NK-92 (cell line): ENCODE results near the gene CABP7.

Source experiments
- DNase-seq: peaks from one replicate; lab custom pipeline; 2025; ENCODE audit not compliant: unreplicated experiment; lab: John Stamatoyannopoulos, UW

Gene CABP7

DNA sequence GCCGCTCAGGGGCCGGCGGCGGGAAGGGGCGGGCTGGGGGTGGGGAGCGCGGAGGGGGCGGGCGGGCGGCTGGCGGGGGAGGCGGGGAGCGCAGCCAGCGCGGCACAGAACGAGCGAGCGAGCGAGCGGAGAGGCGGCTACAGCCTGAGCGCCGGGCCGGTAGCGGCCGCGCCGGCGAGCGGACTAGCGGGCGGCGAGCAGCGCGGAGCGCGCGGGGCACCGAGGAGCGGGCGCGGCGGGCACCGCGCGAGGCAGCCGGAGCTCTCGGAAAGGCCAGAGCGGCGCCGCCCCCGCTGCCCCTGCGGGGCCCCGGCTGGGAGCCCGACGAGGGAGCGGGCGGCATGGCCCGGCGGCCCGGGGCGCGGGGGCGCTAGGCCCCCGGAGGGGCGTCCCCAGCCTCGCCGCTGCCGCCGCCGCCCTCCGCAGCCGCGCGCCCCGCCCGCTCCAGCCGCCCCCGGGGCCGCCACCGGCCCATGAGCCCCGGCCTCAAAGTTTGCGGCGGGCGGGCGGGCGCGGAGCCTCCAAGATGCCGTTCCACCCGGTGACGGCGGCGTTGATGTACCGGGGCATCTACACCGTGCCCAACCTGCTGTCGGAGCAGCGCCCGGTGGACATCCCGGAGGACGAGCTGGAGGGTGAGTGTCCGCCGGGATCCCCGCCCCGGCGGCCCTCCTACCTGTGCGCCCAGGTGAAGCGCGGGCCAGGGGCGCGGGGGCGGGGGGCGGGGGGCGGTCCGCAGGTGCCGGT is at the start of gene CABP7:
Gene CABP7, plus strand, starts transcription at position 105 of the 747 bp plus-strand sequence. Its CDS starts 422 bp downstream, at position 527.
- no peak for DNase-seq

DNA sequence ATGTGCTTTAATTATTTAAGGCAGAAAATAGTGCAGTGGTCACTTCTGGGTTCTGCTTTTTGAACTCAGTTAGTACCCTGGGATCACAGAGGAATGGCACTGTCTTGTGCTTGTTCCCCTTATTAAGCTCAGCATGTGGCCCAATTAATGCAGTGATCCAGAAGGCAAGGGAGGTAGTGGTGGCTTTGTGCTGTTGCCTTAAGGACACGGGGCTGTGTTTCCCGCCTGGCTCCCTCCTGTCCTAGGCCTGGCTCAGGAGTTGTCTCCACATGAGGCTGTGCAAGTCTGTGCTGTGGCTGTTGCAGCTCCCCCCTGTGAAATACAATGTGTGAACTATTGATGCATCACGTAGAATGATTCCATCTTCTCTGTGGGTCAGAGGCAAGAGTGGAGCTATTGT is 49.2 kb upstream of the CABP7 start:
- no peak for DNase-seq

DNA sequence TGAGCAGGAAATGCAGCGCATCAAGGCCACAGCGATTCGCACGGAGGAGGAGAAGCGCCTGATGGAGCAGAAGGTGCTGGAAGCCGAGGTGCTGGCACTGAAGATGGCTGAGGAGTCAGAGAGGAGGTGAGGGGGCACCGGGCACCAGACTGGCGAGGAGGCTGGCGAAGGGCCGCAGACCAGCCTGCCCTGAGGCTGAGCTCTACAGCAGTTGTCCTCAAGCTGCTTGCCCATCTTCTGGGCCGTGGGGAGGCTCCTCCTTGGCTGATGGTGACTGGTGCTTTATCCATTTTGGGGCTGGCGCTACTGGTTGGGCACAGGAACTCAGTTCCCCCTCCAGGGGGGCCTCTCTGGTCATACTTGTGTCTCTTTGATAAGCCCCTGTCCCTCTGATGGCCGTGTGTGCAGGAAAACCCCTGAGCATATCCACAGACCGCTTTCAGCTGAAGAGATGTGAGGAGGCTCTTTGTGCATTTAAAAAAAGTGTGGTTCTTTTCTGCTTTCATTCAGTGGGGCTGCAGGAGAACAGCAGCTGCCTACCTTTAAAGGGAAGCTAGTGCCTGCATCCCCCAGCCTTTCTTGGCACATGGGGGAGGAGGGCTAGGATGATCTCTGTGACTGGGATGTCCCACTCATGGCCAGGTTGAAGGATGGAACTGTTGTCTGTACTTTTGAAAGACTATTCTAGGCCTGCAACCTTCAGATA is 46.3 kb upstream of the CABP7 start:
- DNase-seq, result no peak

GRCh38 chr22:29674121-29674520 is 45.7 kb upstream of the CABP7 start:
- DNase-seq, result no peak

- DNase-seq, result no peak
These were observed 40.5 kb upstream of the CABP7 start for GRCh38 chr22:29679316-29679715.

DNA sequence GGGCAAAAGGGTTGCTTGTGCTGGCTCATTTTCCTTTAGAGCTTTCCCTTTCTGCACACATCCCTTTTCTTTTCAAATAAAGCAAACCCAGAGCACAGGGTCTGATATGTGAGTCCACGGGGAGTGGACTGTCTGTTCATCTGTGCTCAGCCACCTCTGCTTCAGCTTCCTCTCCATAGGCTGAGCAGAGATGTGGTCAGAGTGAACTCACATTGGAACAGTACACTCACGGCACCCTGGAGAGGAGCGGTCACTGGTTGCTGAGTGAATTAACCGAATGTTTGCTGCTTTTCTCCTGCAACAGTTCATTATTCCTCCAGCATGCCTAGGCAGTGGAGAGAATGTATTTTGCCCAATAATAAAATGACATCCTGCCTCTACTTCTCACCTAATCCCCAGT is 36.3 kb upstream of the CABP7 start:
- DNase-seq, result no peak

- no peak for DNase-seq
These were observed 35.6 kb upstream of the CABP7 start for GRCh38 chr22:29684244-29684643.

- DNase-seq, result no peak
These were observed 30.5 kb upstream of the CABP7 start for GRCh38 chr22:29689206-29689879.

DNA sequence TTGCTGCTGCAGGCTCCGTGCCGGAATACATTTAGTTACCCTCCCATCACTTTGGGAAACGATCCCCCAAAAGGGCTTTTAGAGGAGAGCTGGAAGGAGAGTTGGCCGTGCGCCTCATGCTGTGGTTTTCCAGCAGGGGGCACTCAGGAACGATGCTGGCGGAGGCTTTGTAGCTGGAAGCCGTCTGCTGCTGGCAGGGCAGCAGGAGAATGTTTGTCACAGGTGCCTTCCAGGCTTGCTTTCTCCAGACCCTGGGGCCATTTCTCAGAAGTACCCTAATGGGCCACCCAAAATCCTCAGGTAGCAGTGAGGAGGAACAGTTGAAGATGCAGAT is 30.0 kb upstream of the CABP7 start:
- no peak for DNase-seq

DNA sequence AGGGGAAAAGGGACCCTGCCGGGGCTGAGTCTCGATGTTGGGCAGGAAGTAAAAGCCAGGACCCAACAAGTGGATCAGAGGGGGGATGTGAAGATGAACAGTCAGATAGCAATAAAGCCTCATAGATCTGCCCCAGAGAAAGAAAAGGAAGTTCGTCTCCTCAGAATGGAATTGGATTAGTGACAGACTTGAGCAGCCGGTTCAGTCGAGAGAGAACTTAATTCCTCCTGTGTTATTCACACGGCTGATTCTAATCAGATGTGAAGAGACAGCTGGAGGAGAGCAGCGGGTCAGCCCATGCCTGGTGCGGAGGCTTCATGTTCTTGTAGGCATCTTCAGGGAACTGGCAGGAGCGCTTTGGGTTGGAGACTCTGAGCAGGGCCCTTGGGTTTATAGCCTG is 29.3 kb upstream of the CABP7 start:
- DNase-seq, result no peak

- no peak for DNase-seq
These were observed 28.0 kb upstream of the CABP7 start for GRCh38 chr22:29691636-29692326.

GRCh38 chr22:29692327-29692640 is 27.5 kb upstream of the CABP7 start:
- no peak for DNase-seq

- DNase-seq, result no peak
These were observed 26.6 kb upstream of the CABP7 start for GRCh38 chr22:29693161-29693560.

GRCh38 chr22:29693671-29694070 is 26.1 kb upstream of the CABP7 start:
- no peak for DNase-seq

DNA sequence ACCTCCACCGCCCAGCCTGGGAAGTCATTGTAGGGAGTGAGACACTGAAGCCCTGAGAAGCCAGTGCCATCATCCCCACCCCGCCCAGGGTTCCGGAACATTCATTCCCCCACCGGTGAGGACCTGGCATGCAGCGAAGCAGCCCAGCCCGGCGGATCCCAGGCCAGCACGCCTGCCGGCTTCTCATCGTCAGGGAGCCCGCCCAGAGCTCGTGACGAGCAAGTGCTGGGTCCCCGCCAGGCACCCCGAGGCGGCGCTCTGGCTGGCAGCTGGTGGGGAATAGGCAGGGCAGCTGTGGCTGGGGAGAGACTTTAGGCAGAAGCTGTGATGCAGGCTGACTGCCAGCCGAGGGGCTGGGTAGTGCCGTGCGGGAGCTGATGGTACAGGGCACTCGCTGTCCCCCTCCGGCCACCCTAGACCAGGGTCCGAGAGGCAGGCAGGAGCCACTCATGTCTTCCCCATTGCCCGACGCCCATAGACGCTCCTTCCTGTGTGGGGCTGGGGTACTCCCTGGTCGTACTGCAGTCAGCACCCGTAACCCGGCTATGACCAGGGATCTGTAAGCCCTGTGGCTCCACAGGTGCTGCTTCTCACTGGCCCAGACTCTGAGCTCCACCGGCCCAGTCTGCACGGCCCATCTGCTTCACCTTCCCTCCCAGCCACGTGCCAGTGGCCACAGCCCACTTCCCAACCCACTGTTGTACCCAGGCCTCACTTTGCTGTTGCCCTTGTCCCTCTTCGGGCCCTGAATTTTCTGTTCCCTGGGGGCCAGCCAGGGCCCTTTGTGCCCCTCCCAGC is 24.5 kb upstream of the CABP7 start:
- DNase-seq, result no peak

DNA sequence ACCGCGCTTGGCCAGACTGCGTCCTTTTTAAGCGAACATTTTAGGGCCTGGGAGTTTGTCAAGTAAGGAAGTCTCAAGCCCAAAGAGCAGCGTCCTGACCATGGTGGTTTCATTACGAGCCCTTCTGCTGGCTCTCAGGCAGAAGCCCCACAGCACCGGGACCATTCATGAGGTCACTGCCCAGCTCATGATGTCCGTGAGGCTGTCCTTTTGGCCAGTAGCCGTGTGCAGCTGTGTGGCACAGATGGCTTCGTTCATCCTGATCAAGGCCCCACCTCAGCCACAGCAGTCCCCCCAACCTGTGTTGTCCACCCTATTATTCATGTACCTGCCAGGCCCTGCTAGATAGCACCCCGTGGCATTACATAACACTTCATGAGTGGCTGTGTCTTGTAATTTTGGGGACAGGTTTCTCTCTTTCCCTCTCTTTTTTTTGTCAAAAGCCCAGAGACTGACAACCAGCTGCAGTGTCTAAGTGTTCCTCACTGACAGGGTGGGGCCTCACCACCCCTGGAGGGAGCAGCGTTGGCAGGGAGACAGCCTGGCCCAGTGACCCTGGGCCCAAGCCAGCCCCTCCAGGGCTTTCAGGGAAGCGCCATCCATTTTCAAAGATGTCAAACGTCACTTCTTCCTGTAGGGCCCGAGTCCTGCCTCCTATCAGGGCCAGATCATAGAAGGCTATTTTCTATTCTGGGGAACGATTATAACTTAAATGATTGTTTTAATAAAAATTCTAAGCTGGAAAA is 21.8 kb upstream of the CABP7 start:
- no peak for DNase-seq

DNA sequence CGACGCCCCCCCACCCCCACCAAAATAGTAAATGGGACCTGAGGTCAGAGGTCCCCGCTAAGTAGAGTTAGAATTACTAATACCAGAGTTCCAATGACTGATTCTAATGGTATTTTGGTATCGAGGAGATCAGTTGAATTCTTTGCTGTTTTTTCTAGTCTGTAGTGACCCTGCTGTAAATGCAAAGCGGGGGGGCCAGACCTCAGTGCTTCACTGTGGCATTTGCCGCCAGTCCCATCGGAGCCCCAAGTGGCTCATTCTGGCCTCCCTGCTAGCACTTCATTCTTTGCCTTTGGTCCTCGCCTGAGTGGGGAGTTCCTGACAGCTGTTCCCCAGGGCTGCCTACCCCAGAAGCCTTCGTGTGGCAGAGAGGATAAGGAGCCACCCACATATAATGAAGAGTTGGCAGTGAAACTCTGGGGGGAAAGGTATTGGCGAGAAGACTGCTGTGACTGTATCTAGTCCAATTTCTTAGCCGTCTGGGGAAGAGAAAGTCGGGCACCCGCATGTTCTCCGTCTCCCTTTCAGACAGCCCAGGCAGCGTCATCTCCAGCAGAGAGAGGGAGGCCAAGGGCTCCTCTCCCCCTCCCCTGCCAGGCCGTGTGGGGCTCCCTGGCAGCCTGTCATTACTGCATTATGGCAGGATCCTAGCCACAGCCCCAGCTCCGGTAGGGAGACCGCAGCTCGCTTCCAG is 19.4 kb upstream of the CABP7 start:
- DNase-seq, result no peak

DNA sequence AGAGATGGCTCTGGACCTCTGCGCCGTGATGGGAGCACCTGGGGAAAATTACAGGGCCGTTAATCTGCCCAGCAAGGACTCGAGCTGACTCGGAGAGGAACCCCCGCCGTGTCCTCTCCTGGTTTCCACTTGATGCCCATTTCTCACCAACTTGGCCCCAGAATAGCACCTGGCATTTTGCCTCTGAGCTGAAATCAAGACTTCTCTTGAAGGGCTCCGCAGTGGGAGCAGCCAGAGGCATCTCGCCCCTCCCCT is 19.0 kb upstream of the CABP7 start:
- DNase-seq, result no peak

DNA sequence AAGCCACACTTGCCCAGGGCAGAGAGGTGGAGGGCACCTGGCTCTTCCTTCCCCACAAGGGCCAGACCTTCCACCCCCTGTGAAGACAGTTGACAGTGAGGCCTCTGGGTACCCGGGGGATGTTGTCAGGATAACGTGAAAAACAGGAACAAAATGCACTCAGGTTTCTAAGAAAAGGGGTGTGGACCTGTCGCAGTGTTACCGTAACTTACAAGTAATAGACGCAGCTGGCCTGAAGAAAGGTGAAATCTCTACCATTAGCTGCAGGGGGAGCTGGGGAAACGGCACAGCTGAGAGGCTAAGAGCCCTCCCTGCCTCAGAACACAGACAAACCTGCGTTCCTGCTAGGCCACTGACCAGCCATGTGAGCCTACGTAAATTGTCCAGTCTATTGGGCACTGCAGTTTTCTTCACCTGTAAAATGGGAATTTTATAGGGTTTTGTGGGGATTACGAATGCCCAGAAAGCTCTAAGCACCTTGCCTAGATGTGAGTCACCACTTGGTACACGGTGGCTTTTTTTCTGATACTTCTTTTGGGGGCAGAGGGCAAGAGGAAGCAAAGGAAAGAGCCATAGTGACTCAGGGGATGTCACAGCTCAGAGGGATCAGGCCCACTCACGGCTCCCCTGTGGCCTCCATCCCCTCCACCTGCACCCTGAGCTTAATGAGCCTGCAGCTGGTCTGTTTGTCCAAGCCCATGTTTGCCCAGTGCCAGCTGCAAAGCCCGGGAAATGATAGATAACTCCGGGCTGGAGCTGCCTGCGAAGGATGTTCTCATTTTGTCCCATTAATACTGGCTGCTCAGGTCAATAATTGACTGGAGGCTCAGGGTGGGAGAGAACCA is 18.4 kb upstream of the CABP7 start:
- DNase-seq, result no peak
